ENCODE results near the gene NPC2.
"Not testable (repeated sequence)": the region's sequence is repeated elsewhere in the genome, so short reads cannot be mapped to it uniquely, and the experiment has no call there.

Gene NPC2

GRCh38 chr14:74469548-74470518 is 23.3 kb downstream of the NPC2 start:
- no peak for DNase-seq (ENCODE audit: low spot score)

GRCh38 chr14:74468513-74468912 is 24.6 kb downstream of the NPC2 start:
- no peak for DNase-seq (ENCODE audit: low spot score)

- DNase-seq (ENCODE audit: low spot score): no peak
Measured at GRCh38 chr14:74465335-74465734, 27.8 kb downstream of the NPC2 start.

- no peak for DNase-seq (ENCODE audit: low spot score)
Measured at GRCh38 chr14:74464785-74465184, 28.3 kb downstream of the NPC2 start.

- no peak for DNase-seq (ENCODE audit: low spot score)
Measured at GRCh38 chr14:74463697-74464096, 29.4 kb downstream of the NPC2 start.

GRCh38 chr14:74462993-74463392 is 30.1 kb downstream of the NPC2 start:
- no peak for DNase-seq (ENCODE audit: low spot score)

GRCh38 chr14:74459976-74460375 is 33.1 kb downstream of the NPC2 start:
- DNase-seq (ENCODE audit: low spot score): no peak

- DNase-seq (ENCODE audit: low spot score): no peak
Measured at GRCh38 chr14:74459289-74459946, 33.7 kb downstream of the NPC2 start.

GRCh38 chr14:74457565-74457895 is 35.6 kb downstream of the NPC2 start:
- no peak for DNase-seq (ENCODE audit: low spot score)

- DNase-seq (ENCODE audit: low spot score): no peak
Measured at GRCh38 chr14:74456684-74457564, 36.2 kb downstream of the NPC2 start.

GRCh38 chr14:74454397-74454796 is 38.7 kb downstream of the NPC2 start:
- DNase-seq (ENCODE audit: low spot score): not testable (repeated sequence)

- DNase-seq (ENCODE audit: low spot score): no peak
Measured at GRCh38 chr14:74444866-74445265, 48.2 kb downstream of the NPC2 start.

GRCh38 chr14:74442757-74443156 is 50.3 kb downstream of the NPC2 start:
- DNase-seq (ENCODE audit: low spot score): no peak

GRCh38 chr14:74441113-74441512 is 52.0 kb downstream of the NPC2 start:
- DNase-seq (ENCODE audit: low spot score): no peak

- DNase-seq (ENCODE audit: low spot score): no peak
Measured at GRCh38 chr14:74438351-74438915, 54.7 kb downstream of the NPC2 start.

GRCh38 chr14:74437496-74438053 is 55.5 kb downstream of the NPC2 start:
- no peak for DNase-seq (ENCODE audit: low spot score)

GRCh38 chr14:74434294-74434693 is 58.8 kb downstream of the NPC2 start:
- no peak for DNase-seq (ENCODE audit: low spot score)

- DNase-seq (ENCODE audit: low spot score): no peak
Measured at GRCh38 chr14:74429991-74430390, 63.1 kb downstream of the NPC2 start.

Measured in globus pallidus (tissue), 1 donor.